Gastroesophageal sphincter (tissue), 3 donors: ENCODE data around the gene PRR23C.

Experiments
- EP300 ChIP-seq: sonication (generic); formaldehyde crosslinking; IDR thresholded peaks from one replicate; pipeline ENCODE4 v1.6.1; 2017; ENCODE audit warnings: antibody characterized with exemption, mild to moderate bottlenecking
- POLR2A ChIP-seq, 2 donors: fragments of 450-650 bp; IDR thresholded peaks; one replicate each; pipeline ENCODE4 v1.6.1; 2017; ENCODE audit warnings: antibody characterized with exemption in 2 of 2, mild to moderate bottlenecking in 2 of 2, moderate library complexity in 1 of 2
- POLR2AphosphoS5 ChIP-seq: sonication (generic); formaldehyde crosslinking; IDR thresholded peaks from one replicate; pipeline ENCODE4 v1.6.1; 2017; ENCODE audit warnings: antibody characterized with exemption
- TF ChIP-seq, protein P1 (sequence below), 4 experiments: fragments of 200-600 bp in 2 of 4; fragments of 450-650 bp in 2 of 4; sonication (generic) in 1 of 4; IDR thresholded peaks; one replicate each; pipeline ENCODE4 v1.5.1; 2017 to 2019; ENCODE audit warnings: antibody characterized with exemption in 4 of 4, mild to moderate bottlenecking in 2 of 4, moderate library complexity in 2 of 4

DNA sequence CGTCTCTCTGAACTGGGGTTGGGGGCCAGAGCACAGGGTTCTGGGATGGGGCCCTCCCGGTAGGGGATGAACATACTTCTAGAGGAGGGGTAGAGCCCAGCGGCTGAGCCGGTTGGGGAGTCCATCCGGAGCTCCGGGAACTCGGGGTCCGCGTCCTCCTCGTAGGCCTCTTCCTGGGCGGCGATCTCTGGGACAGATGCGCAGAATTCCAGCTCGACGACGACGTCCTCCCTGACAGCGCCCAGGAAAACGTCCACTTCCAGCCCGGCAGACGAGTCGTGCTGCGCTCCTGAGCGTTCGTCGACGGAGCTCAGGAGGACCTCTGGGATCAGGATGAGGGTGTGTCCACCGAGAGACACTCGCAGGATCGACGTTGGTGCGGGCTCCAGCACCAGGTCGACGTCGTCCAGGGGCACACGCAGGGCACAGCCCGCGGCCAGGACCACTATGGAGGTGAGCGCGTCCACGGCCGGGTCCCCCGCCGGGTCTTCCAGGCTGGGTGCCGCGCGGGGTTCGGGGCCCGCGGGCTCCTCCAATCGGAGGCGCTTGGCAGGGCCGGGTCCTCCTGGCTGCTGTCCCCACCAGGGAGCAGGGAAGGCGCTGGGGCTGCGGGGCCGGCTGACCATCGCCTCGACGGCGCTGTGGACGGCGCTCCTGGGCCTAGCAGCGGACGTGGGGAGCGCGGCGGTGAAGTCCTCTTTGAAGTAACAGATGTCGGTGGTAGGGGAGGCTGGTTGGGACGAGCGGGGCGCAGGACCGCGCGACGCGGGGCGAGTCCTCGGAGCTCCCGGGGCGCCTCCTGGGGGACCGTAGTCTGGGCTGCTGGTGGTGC lies 24.4 kb downstream of the PRR23C start:
- TF ChIP-seq POLR2A (IDR thresholded peaks at IDR 0.05), result no peak
- no peak for TF ChIP-seq POLR2AphosphoS5
- TF ChIP-seq, protein P1, sequence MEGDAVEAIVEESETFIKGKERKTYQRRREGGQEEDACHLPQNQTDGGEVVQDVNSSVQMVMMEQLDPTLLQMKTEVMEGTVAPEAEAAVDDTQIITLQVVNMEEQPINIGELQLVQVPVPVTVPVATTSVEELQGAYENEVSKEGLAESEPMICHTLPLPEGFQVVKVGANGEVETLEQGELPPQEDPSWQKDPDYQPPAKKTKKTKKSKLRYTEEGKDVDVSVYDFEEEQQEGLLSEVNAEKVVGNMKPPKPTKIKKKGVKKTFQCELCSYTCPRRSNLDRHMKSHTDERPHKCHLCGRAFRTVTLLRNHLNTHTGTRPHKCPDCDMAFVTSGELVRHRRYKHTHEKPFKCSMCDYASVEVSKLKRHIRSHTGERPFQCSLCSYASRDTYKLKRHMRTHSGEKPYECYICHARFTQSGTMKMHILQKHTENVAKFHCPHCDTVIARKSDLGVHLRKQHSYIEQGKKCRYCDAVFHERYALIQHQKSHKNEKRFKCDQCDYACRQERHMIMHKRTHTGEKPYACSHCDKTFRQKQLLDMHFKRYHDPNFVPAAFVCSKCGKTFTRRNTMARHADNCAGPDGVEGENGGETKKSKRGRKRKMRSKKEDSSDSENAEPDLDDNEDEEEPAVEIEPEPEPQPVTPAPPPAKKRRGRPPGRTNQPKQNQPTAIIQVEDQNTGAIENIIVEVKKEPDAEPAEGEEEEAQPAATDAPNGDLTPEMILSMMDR (IDR thresholded peaks at IDR 0.05), result no peak
- no peak for TF ChIP-seq EP300
